Measurements from ENCODE around the gene TTC28.

DNA sequence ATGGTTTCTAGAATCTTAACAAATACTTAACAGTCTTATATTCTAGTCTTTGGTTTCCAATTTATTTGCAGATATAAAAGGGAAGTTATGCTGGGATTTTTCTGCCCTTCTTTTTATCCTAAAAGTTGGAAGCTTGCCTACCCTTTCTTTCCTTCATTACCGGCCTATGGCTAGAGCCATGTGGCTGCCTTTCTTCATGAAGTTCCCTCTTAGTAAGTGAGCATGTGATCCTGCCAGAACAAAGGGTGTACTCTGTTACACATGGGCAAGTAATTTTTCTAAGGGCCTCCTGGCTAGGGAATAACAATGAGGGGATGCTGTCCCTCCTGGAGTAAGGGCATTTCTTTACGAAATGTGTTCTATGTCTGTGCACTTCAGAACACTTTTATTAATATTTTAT, 508.5 kb downstream of the TTC28 start:
- TF ChIP-seq POLR2A (IDR thresholded peaks at IDR 0.05) (no peak), CTCF (IDR thresholded peaks at IDR 0.05) (no peak)

Measured in thyroid gland (tissue), 4 donors.